GM12878 (cell line): ENCODE measurements around the gene THAP11. TPM values are rescaled to one million over a fixed set of nuclear protein-coding genes. Genes with fewer than 3 reads are reported as not detected.

Source experiments
- ATAC-seq: fragments of 200-7000 bp; cut with Tn5 transposase; 3 replicates; pipeline ENCODE4 v1.9.1; 2020; ENCODE audit warnings: mild to moderate bottlenecking, moderate library complexity
- BruUV-seq: library from RNA; stranded (reverse); fragments of 400-500 nt; replicated peaks from 2 replicates; lab custom pipeline; 2021; lab: Mats Ljungman, UMichigan
- CTCF ChIA-PET: fragments of 300-600 bp; sonication (Branson Sonifier 250); formaldehyde crosslinking; extraction: SDS; loops from one replicate; lab custom pipeline; 2021; ENCODE audit warnings: inconsistent platforms; lab: Yijun Ruan, JAX
- POLR2A ChIA-PET: fragments of 350-600 bp; formaldehyde crosslinking; extraction: SDS; loops from one replicate; lab custom pipeline; 2021; ENCODE audit warnings: inconsistent platforms; lab: Charles Lee
- RAD21 ChIA-PET: fragments of 300-600 bp; sonication (Branson Sonifier 250); formaldehyde crosslinking; loops from one replicate; lab custom pipeline; 2023; ENCODE audit warnings: antibody characterized with exemption; ENCODE audit not compliant: unreplicated experiment; lab: Charles Lee
- SMC1A ChIA-PET: fragments of 300-600 bp; sonication (Branson Sonifier 250); formaldehyde crosslinking; loops from one replicate; lab custom pipeline; 2023; ENCODE audit not compliant: unreplicated experiment, uncharacterized antibody; lab: Charles Lee
- DNase-seq: peaks from one replicate; pipeline ENCODE4 v3.0.0-alpha.2; 2011; ENCODE audit warnings: low read depth, low spot score
- FAIRE-seq: peaks from 3 replicates; lab custom pipeline; 2011; peaks lifted over from hg19 to GRCh38; lab: Jason Lieb, UNC
- H2AFZ ChIP-seq: 2 replicates; pipeline ENCODE4 v1.6.0; 2011; ENCODE audit warnings: low read depth, low read length, control low read depth; ENCODE audit not compliant: control insufficient read depth
- H3K27ac ChIP-seq: 2 replicates; pipeline ENCODE4 v1.5.1; 2011; ENCODE audit warnings: control low read depth; ENCODE audit not compliant: control insufficient read depth, insufficient read depth
- H3K27me3 ChIP-seq, 2 experiments: replicated peaks in 1 of 2; 2 replicates each; pipeline versions ENCODE4 v1.6.0 to v1.6.1; 2011; ENCODE audit warnings: low read length in 1 of 2; ENCODE audit not compliant: control insufficient read depth in 2 of 2, insufficient read depth in 2 of 2
- H3K36me3 ChIP-seq, 2 experiments: 2 replicates each; pipeline ENCODE4 v1.5.1; 2011; ENCODE audit warnings: low read length in 1 of 2; ENCODE audit not compliant: control insufficient read depth in 2 of 2, insufficient read depth in 2 of 2
- H3K4me1 ChIP-seq: 2 replicates; pipeline ENCODE4 v1.6.1; 2011; ENCODE audit warnings: mild to moderate bottlenecking, low read length, moderate library complexity, mixed read lengths; ENCODE audit not compliant: control insufficient read depth, insufficient read depth
- H3K4me2 ChIP-seq: 2 replicates; pipeline ENCODE4 v1.6.0; 2011; ENCODE audit warnings: control low read depth; ENCODE audit not compliant: control insufficient read depth, insufficient read depth
- H3K4me3 ChIP-seq: fragments of 200-600 bp; sonication (generic); 2 replicates; pipeline ENCODE4 v1.5.1; 2016
- H3K79me2 ChIP-seq: 2 replicates; pipeline ENCODE4 v1.6.0; 2011; ENCODE audit warnings: low read length; ENCODE audit not compliant: control insufficient read depth, insufficient read depth
- H3K9ac ChIP-seq: 2 replicates; pipeline ENCODE4 v1.8.0; 2011; ENCODE audit warnings: low read length, control low read depth, mixed read lengths; ENCODE audit not compliant: control insufficient read depth, insufficient read depth
- H3K9me3 ChIP-seq: replicated peaks from 3 replicates; pipeline ENCODE4 v1.5.1; 2011; ENCODE audit warnings: mild to moderate bottlenecking, low read length; ENCODE audit not compliant: control insufficient read depth, insufficient read depth
- H4K20me1 ChIP-seq: 2 replicates; pipeline ENCODE4 v1.6.0; 2011; ENCODE audit not compliant: control insufficient read depth, insufficient read depth
- BMI1 ChIP-seq: fragments of 450-650 bp; IDR thresholded peaks from 2 replicates; pipeline ENCODE4 v1.6.1; 2016; ENCODE audit warnings: mild to moderate bottlenecking, moderate library complexity, borderline replicate concordance
- CHD2 ChIP-seq: IDR thresholded peaks from 2 replicates; pipeline ENCODE4 v1.6.1; 2011; ENCODE audit warnings: low read depth, low read length, improper control_type of control experiment, borderline replicate concordance
- E4F1 ChIP-seq: fragments of 450-650 bp; IDR thresholded peaks from 2 replicates; pipeline ENCODE4 v1.6.1; 2018; ENCODE audit warnings: borderline replicate concordance, mild to moderate bottlenecking; ENCODE audit not compliant: partially characterized antibody
- EGR1 ChIP-seq, 2 experiments: IDR thresholded peaks; 1 replicate in 1 of 2; 2 replicates in 1 of 2; pipeline ENCODE4 v1.6.1; 2011 to 2012; ENCODE audit warnings: low read depth in 2 of 2, low read length in 2 of 2, borderline replicate concordance in 1 of 2, mild to moderate bottlenecking in 1 of 2, moderate library complexity in 1 of 2
- KLF5 ChIP-seq: fragments of 450-650 bp; IDR thresholded peaks from 2 replicates; pipeline ENCODE4 v1.6.1; 2014; ENCODE audit warnings: mild to moderate bottlenecking; ENCODE audit not compliant: partially characterized antibody
- RAD51 ChIP-seq: fragments of 450-650 bp; IDR thresholded peaks from 2 replicates; pipeline ENCODE4 v1.6.1; 2016; ENCODE audit warnings: moderate library complexity, mild to moderate bottlenecking, inconsistent platforms
- SREBF1 ChIP-seq: IDR thresholded peaks from 2 replicates; pipeline ENCODE4 v1.6.1; 2012; ENCODE audit warnings: mild to moderate bottlenecking, low read length
- SUPT20H ChIP-seq: IDR thresholded peaks from 2 replicates; pipeline ENCODE4 v1.6.1; 2011; ENCODE audit warnings: low read depth, mild to moderate bottlenecking, low read length, moderate library complexity, borderline replicate concordance; ENCODE audit not compliant: control insufficient read depth
- WGBS: methylation state at CpG from one replicate; pipeline ENCODE4 v1.1.6; 2016; ENCODE audit warnings: low lambda C conversion rate; ENCODE audit not compliant: insufficient replicate concordance, insufficient coverage; ENCODE audit errors: missing lambda C conversion rate; 5-methylcytosine and 5-hydroxymethylcytosine counted together
- in situ Hi-C: fragments of 300-500 bp; cut with MboI; formaldehyde crosslinking; loops from 9 replicates; pipeline ENCODE4 v1.14.3; 2018; ENCODE audit warnings: mixed read lengths
- intact Hi-C: fragments of 100-400 bp; cut with micrococcal nuclease; formaldehyde crosslinking; loops from one replicate; pipeline ENCODE4 v1.14.2; 2022; ENCODE audit not compliant: unreplicated experiment
- polyA plus RNA-seq, 11 experiments: library from polyadenylated mRNA; depleted of rRNA in 4 of 11; unstranded in 6 of 11; stranded (reverse) in 5 of 11; fragments of >200 nt; fragmentation: Nextera tagmentation in 4 of 11; fragmentation: Illumina TruSeq in 1 of 11; extraction: Ambion mirVana in 4 of 11; extraction: Trizol in 1 of 11; gene quantifications; 1 replicate in 1 of 11; 2 replicates in 10 of 11; pipeline versions ENCODE4 v1.2.1 to v1.2.3, GENCODE V29; 2011 to 2016; ENCODE audit warnings: inconsistent platforms in 2 of 11, missing spikeins in 2 of 11, low read depth in 1 of 11
- total RNA-seq, 4 experiments: library from RNA; depleted of rRNA in 3 of 4; stranded (reverse); fragments of >200 nt in 3 of 4; fragmentation: Illumina TruSeq in 1 of 4; extraction: Trizol in 1 of 4; gene quantifications; 2 replicates each; pipeline versions ENCODE4 v1.2.1 to v1.2.3, GENCODE V29; 2013 to 2021
- TF ChIP-seq, protein P1 (sequence below): IDR thresholded peaks from 2 replicates; pipeline ENCODE4 v1.6.1; 2012; ENCODE audit warnings: improper control_type of control experiment, low read depth, low read length; ENCODE audit not compliant: insufficient replicate concordance

Gene THAP11
- total and polyA plus RNA-seq, 10 of the 15 experiments (the other 5 are each of a cell fraction or from before 2014, with no cell fraction given) = 2.5 to 36.7 (median 21.4) TPM

GRCh38 chr16:67861877-67862276 is 19.8 kb downstream of the THAP11 start:
- H3K4me2 ChIP-seq = no peak overlapping the region
- ATAC-seq (no peak), DNase-seq (no peak), FAIRE-seq (no peak)
- H3K4me3 ChIP-seq = no peak overlapping the region
- no peak overlapping the region for H2AFZ ChIP-seq
- peaks cover 41% of the 10 kb centered on the region for H3K79me2 ChIP-seq
- no peak overlapping the region for H3K27ac ChIP-seq
- H3K9ac ChIP-seq = no peak overlapping the region
- intact Hi-C loops (no loop called here), in situ Hi-C loops (no loop called here)
- H3K36me3 ChIP-seq = peaks cover 10 to 16% of the 10 kb centered on the region in 2 experiments; a peak in 3 of 4 replicates
- 76% methylated on average over 6 of the region's 6 CpGs for WGBS
- H3K4me1 ChIP-seq = no peaks in the 10 kb centered on the region
- no peaks in the 10 kb centered on the region for H3K27me3 ChIP-seq
- 0 out of 2 replicates have a peak, but pooled peaks cover 9% of the 10 kb centered on the region for H4K20me1 ChIP-seq
- TF ChIP-seq, protein P1, sequence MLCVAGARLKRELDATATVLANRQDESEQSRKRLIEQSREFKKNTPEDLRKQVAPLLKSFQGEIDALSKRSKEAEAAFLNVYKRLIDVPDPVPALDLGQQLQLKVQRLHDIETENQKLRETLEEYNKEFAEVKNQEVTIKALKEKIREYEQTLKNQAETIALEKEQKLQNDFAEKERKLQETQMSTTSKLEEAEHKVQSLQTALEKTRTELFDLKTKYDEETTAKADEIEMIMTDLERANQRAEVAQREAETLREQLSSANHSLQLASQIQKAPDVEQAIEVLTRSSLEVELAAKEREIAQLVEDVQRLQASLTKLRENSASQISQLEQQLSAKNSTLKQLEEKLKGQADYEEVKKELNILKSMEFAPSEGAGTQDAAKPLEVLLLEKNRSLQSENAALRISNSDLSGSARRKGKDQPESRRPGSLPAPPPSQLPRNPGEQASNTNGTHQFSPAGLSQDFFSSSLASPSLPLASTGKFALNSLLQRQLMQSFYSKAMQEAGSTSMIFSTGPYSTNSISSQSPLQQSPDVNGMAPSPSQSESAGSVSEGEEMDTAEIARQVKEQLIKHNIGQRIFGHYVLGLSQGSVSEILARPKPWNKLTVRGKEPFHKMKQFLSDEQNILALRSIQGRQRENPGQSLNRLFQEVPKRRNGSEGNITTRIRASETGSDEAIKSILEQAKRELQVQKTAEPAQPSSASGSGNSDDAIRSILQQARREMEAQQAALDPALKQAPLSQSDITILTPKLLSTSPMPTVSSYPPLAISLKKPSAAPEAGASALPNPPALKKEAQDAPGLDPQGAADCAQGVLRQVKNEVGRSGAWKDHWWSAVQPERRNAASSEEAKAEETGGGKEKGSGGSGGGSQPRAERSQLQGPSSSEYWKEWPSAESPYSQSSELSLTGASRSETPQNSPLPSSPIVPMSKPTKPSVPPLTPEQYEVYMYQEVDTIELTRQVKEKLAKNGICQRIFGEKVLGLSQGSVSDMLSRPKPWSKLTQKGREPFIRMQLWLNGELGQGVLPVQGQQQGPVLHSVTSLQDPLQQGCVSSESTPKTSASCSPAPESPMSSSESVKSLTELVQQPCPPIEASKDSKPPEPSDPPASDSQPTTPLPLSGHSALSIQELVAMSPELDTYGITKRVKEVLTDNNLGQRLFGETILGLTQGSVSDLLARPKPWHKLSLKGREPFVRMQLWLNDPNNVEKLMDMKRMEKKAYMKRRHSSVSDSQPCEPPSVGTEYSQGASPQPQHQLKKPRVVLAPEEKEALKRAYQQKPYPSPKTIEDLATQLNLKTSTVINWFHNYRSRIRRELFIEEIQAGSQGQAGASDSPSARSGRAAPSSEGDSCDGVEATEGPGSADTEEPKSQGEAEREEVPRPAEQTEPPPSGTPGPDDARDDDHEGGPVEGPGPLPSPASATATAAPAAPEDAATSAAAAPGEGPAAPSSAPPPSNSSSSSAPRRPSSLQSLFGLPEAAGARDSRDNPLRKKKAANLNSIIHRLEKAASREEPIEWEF = no peak
- TF ChIP-seq E4F1 (no peak), CHD2 (no peak), SREBF1 (no peak), SUPT20H (no peak), EGR1 (IDR thresholded peaks at IDR 0.05; ENCODE audit: borderline replicate concordance in 1 of 2, low read depth in 2 of 2, low read length in 2 of 2) (no peak), RAD51 (no peak), BMI1 (no peak), KLF5 (no peak)
- CTCF ChIA-PET = interaction anchor here (0.5 to 6.5 kb wide), 5 partner anchors 8 to 270 kb away, joined by 3 to 53 read pairs (median 3); no protein-coding TSS in a partner anchor
- POLR2A ChIA-PET = no interaction called here
- RAD21 ChIA-PET = interaction anchor here (1.0 kb wide), 1 partner anchor 45 kb away, joined by 3 read pairs; no protein-coding TSS in a partner anchor
- no peaks in the 10 kb centered on the region for H3K9me3 ChIP-seq
- SMC1A ChIA-PET = interaction anchor here (0.9 kb wide), 1 partner anchor 31 kb away, joined by 3 read pairs; the partner anchor contains the start of gene PSKH1
- BruUV-seq = no TSS peak
